K562 (cell line): ENCODE results near the gene FKRP. TPM values are rescaled to one million over a fixed set of nuclear protein-coding genes. Genes with fewer than 3 reads are reported as not detected.

Experiments used
- FOXM1 ChIP-seq, 2 experiments: fragments of 450-650 bp in 1 of 2; sonication (generic) in 1 of 2; formaldehyde crosslinking in 1 of 2; IDR thresholded peaks; 2 replicates each; pipeline versions ENCODE4 v1.6.1 to v1.9.0; 2017 to 2022; ENCODE audit warnings: low read depth in 2 of 2, mild to moderate bottlenecking in 2 of 2, missing genetic modification reagents in 1 of 2, moderate library complexity in 1 of 2
- SMARCA5 ChIP-seq: fragments of 450-650 bp; IDR thresholded peaks from 2 replicates; pipeline ENCODE4 v1.6.1; 2016
- TRIM28 ChIP-seq: fragments of 450-650 bp; IDR thresholded peaks from 2 replicates; pipeline ENCODE4 v1.6.1; 2017
- ZBTB43 ChIP-seq: sonication (generic); formaldehyde crosslinking; IDR thresholded peaks from 2 replicates; pipeline ENCODE4 v1.8.0; 2023; ENCODE audit warnings: mild to moderate bottlenecking, missing genetic modification reagents
- ZFP36 ChIP-seq: fragments of 150-350 bp; IDR thresholded peaks from 2 replicates; pipeline ENCODE4 v1.6.1; 2018; ENCODE audit warnings: low read length, low read depth; ENCODE audit not compliant: partially characterized antibody
- ZNF707 ChIP-seq: fragments of 250-450 bp; sonication (Bioruptor Pico); conservative IDR thresholded peaks from 2 replicates; pipeline ENCODE4 v1.8.0; 2022; ENCODE audit warnings: inconsistent platforms, mild to moderate bottlenecking, moderate library complexity
- ZNF717 ChIP-seq: fragments of 250-450 bp; sonication (Bioruptor Pico); IDR thresholded peaks from 2 replicates; pipeline ENCODE4 v1.5.0; 2021
- polyA plus RNA-seq, 8 experiments: library from polyadenylated mRNA; depleted of rRNA in 4 of 8; stranded (reverse) in 5 of 8; unstranded in 3 of 8; fragments of >200 nt; fragmentation: Nextera tagmentation in 2 of 8; fragmentation: Illumina TruSeq in 1 of 8; extraction: Ambion mirVana in 2 of 8; extraction: Trizol in 1 of 8; gene quantifications; 2 replicates each; pipeline versions ENCODE4 v1.2.1 to v1.2.3, GENCODE V29; 2011 to 2014; ENCODE audit warnings: inconsistent platforms in 1 of 8, missing spikeins in 1 of 8
- total RNA-seq, 7 experiments: library from RNA; depleted of rRNA in 6 of 7; stranded (reverse); fragments of >200 nt in 6 of 7; fragmentation: Illumina TruSeq in 2 of 7; extraction: Trizol in 2 of 7; gene quantifications; 2 replicates each; pipeline versions ENCODE4 v1.2.1 to v1.2.3, GENCODE V29; 2011 to 2021; ENCODE audit warnings: low replicate concordance in 1 of 7
- TF ChIP-seq, protein P1 (sequence below): fragments of 200-600 bp; sonication (generic); IDR thresholded peaks from one replicate; pipeline ENCODE4 v1.6.1; 2012; ENCODE audit warnings: mild to moderate bottlenecking, low read depth, low read length, inconsistent platforms
- TF ChIP-seq, protein P2 (sequence below): fragments of 450-650 bp; IDR thresholded peaks from one replicate; pipeline ENCODE4 v1.6.1; 2018; ENCODE audit warnings: mild to moderate bottlenecking, moderate library complexity; ENCODE audit not compliant: partially characterized antibody
- TF ChIP-seq, protein P3 (sequence below): fragments of 450-650 bp; IDR thresholded peaks from 2 replicates; pipeline ENCODE4 v1.6.1; 2017; ENCODE audit warnings: antibody characterized with exemption
- TF ChIP-seq, protein P4 (sequence below): fragments of 250-450 bp; sonication (Bioruptor Pico); IDR thresholded peaks from 2 replicates; pipeline ENCODE4 v1.4.0; 2020

FKRP gene
- total and polyA plus RNA-seq, 9 of the 15 experiments (the other 6 are each of a cell fraction or from before 2014, with no cell fraction given) = 0.68 to 16.1 (median 6.5) TPM

DNA sequence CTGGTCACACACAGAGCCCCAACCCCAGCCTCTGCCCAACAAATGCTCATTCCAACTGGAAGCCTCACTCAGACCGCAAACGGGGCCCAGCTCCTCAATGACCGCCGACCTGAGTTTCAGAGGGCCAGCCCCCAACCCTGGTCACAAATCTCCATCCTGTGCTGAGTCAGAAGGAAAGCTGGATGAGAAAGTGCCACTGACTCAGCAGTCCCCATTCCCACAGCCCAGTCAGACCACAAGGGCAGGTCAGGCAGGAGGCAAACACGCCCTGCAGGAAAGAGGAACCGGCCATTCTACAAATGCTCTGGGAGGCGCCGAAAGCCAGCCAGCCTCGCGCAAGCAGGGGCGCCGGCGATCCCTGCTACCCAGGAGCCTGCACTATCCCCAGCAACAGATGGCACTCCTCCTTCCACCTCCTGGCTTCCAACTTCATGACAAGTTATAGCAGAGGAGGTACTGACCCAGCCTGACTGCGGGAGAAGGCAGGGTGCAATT, 14.8 kb upstream of the FKRP start (continued):
- TF ChIP-seq, protein P1, sequence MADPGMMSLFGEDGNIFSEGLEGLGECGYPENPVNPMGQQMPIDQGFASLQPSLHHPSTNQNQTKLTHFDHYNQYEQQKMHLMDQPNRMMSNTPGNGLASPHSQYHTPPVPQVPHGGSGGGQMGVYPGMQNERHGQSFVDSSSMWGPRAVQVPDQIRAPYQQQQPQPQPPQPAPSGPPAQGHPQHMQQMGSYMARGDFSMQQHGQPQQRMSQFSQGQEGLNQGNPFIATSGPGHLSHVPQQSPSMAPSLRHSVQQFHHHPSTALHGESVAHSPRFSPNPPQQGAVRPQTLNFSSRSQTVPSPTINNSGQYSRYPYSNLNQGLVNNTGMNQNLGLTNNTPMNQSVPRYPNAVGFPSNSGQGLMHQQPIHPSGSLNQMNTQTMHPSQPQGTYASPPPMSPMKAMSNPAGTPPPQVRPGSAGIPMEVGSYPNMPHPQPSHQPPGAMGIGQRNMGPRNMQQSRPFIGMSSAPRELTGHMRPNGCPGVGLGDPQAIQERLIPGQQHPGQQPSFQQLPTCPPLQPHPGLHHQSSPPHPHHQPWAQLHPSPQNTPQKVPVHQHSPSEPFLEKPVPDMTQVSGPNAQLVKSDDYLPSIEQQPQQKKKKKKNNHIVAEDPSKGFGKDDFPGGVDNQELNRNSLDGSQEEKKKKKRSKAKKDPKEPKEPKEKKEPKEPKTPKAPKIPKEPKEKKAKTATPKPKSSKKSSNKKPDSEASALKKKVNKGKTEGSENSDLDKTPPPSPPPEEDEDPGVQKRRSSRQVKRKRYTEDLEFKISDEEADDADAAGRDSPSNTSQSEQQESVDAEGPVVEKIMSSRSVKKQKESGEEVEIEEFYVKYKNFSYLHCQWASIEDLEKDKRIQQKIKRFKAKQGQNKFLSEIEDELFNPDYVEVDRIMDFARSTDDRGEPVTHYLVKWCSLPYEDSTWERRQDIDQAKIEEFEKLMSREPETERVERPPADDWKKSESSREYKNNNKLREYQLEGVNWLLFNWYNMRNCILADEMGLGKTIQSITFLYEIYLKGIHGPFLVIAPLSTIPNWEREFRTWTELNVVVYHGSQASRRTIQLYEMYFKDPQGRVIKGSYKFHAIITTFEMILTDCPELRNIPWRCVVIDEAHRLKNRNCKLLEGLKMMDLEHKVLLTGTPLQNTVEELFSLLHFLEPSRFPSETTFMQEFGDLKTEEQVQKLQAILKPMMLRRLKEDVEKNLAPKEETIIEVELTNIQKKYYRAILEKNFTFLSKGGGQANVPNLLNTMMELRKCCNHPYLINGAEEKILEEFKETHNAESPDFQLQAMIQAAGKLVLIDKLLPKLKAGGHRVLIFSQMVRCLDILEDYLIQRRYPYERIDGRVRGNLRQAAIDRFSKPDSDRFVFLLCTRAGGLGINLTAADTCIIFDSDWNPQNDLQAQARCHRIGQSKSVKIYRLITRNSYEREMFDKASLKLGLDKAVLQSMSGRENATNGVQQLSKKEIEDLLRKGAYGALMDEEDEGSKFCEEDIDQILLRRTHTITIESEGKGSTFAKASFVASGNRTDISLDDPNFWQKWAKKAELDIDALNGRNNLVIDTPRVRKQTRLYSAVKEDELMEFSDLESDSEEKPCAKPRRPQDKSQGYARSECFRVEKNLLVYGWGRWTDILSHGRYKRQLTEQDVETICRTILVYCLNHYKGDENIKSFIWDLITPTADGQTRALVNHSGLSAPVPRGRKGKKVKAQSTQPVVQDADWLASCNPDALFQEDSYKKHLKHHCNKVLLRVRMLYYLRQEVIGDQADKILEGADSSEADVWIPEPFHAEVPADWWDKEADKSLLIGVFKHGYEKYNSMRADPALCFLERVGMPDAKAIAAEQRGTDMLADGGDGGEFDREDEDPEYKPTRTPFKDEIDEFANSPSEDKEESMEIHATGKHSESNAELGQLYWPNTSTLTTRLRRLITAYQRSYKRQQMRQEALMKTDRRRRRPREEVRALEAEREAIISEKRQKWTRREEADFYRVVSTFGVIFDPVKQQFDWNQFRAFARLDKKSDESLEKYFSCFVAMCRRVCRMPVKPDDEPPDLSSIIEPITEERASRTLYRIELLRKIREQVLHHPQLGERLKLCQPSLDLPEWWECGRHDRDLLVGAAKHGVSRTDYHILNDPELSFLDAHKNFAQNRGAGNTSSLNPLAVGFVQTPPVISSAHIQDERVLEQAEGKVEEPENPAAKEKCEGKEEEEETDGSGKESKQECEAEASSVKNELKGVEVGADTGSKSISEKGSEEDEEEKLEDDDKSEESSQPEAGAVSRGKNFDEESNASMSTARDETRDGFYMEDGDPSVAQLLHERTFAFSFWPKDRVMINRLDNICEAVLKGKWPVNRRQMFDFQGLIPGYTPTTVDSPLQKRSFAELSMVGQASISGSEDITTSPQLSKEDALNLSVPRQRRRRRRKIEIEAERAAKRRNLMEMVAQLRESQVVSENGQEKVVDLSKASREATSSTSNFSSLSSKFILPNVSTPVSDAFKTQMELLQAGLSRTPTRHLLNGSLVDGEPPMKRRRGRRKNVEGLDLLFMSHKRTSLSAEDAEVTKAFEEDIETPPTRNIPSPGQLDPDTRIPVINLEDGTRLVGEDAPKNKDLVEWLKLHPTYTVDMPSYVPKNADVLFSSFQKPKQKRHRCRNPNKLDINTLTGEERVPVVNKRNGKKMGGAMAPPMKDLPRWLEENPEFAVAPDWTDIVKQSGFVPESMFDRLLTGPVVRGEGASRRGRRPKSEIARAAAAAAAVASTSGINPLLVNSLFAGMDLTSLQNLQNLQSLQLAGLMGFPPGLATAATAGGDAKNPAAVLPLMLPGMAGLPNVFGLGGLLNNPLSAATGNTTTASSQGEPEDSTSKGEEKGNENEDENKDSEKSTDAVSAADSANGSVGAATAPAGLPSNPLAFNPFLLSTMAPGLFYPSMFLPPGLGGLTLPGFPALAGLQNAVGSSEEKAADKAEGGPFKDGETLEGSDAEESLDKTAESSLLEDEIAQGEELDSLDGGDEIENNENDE = no peak
- TF ChIP-seq ZNF717 (CRISPR knock-in tag) (no peak), ZFP36 (no peak), ZBTB43 (CRISPR knock-in tag) (no peak), TRIM28 (no peak), FOXM1 (IDR thresholded peaks at IDR 0.05; ENCODE audit: low read depth) (no peak), FOXM1 (CRISPR knock-in tag; IDR thresholded peaks at IDR 0.05; ENCODE audit: low read depth) (no peak), SMARCA5 (no peak), ZNF707 (CRISPR knock-in tag) (no peak)
- TF ChIP-seq, protein P2, sequence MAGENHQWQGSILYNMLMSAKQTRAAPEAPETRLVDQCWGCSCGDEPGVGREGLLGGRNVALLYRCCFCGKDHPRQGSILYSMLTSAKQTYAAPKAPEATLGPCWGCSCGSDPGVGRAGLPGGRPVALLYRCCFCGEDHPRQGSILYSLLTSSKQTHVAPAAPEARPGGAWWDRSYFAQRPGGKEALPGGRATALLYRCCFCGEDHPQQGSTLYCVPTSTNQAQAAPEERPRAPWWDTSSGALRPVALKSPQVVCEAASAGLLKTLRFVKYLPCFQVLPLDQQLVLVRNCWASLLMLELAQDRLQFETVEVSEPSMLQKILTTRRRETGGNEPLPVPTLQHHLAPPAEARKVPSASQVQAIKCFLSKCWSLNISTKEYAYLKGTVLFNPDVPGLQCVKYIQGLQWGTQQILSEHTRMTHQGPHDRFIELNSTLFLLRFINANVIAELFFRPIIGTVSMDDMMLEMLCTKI = no peak
- TF ChIP-seq, protein P3, sequence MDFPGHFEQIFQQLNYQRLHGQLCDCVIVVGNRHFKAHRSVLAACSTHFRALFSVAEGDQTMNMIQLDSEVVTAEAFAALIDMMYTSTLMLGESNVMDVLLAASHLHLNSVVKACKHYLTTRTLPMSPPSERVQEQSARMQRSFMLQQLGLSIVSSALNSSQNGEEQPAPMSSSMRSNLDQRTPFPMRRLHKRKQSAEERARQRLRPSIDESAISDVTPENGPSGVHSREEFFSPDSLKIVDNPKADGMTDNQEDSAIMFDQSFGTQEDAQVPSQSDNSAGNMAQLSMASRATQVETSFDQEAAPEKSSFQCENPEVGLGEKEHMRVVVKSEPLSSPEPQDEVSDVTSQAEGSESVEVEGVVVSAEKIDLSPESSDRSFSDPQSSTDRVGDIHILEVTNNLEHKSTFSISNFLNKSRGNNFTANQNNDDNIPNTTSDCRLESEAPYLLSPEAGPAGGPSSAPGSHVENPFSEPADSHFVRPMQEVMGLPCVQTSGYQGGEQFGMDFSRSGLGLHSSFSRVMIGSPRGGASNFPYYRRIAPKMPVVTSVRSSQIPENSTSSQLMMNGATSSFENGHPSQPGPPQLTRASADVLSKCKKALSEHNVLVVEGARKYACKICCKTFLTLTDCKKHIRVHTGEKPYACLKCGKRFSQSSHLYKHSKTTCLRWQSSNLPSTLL = no peak
- TF ChIP-seq, protein P4, sequence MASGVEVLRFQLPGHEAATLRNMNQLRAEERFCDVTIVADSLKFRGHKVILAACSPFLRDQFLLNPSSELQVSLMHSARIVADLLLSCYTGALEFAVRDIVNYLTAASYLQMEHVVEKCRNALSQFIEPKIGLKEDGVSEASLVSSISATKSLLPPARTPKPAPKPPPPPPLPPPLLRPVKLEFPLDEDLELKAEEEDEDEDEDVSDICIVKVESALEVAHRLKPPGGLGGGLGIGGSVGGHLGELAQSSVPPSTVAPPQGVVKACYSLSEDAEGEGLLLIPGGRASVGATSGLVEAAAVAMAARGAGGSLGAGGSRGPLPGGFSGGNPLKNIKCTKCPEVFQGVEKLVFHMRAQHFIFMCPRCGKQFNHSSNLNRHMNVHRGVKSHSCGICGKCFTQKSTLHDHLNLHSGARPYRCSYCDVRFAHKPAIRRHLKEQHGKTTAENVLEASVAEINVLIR (CRISPR knock-in tag) = no peak
